Parathyroid adenoma (tissue), 2 donors: ENCODE measurements around the gene LRRC15.
A peak's percentile ranks its signal among the peaks of the same experiment; 100 is the strongest.

Experiments used
- H2AFZ ChIP-seq: fragments of 300-600 bp; sonication (generic); one replicate; pipeline ENCODE4 v1.7.0; 2017; ENCODE audit warnings: antibody characterized with exemption, mild to moderate bottlenecking
- H3K27ac ChIP-seq: fragments of 300-600 bp; sonication (generic); one replicate; pipeline ENCODE4 v1.7.0; 2017
- H3K27me3 ChIP-seq: fragments of 300-600 bp; sonication (generic); one replicate; pipeline ENCODE4 v1.7.0; 2017; ENCODE audit warnings: low read length; ENCODE audit not compliant: control insufficient read depth, insufficient read depth
- H3K36me3 ChIP-seq: fragments of 300-600 bp; sonication (generic); one replicate; pipeline ENCODE4 v1.7.0; 2017; ENCODE audit warnings: low read length; ENCODE audit not compliant: control insufficient read depth, insufficient read depth
- H3K4me1 ChIP-seq: fragments of 300-600 bp; sonication (generic); one replicate; pipeline ENCODE4 v1.7.0; 2017; ENCODE audit warnings: control low read depth
- H3K4me2 ChIP-seq: fragments of 300-600 bp; sonication (generic); one replicate; pipeline ENCODE4 v1.7.0; 2017; ENCODE audit warnings: low read length
- H3K4me3 ChIP-seq: fragments of 300-600 bp; sonication (generic); one replicate; pipeline ENCODE4 v1.7.0; 2017; ENCODE audit warnings: low read depth, low read length
- H3K79me2 ChIP-seq: fragments of 300-600 bp; sonication (generic); one replicate; pipeline ENCODE4 v1.7.0; 2017; ENCODE audit warnings: control low read depth
- H3K9ac ChIP-seq: fragments of 300-600 bp; sonication (generic); one replicate; pipeline ENCODE4 v1.7.0; 2017; ENCODE audit warnings: mild to moderate bottlenecking
- H3K9me3 ChIP-seq: fragments of 300-600 bp; sonication (generic); one replicate; pipeline ENCODE4 v1.7.0; 2017; ENCODE audit warnings: low read length; ENCODE audit not compliant: control insufficient read depth
- TF ChIP-seq, protein P1 (sequence below): fragments of 300-600 bp; sonication (generic); IDR thresholded peaks from one replicate; pipeline ENCODE4 v1.7.0; 2017; ENCODE audit warnings: antibody characterized with exemption, mild to moderate bottlenecking
- donor health status: primary hyperparathyroidism.

LRRC15 gene

DNA sequence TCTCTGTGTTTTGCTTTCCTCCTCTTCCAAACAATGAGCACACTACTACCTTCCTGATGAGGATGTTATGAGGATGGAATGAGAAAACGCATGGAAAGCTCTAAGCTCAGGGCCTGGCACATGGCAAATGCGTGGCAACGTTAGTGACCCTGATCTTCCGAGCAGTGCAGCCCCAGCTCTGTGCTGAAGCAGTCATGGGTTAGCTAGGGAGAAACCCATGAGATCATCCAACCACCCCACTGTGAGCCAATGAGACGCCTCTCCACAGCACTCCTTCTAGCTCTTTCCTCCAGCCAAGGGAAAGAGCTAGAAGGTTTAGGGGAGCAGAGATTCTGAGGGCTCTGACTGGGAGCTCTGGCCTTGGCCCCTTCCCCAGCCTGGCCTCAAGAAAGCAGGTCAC lies 22.9 kb downstream of the LRRC15 start:
- Histone ChIP-seq H3K4me2 (no peak overlapping the region), H2AFZ (no peak overlapping the region), H3K27ac (no peak overlapping the region), H3K36me3 (no peaks in the 10 kb centered on the region), H3K4me3 (no peak overlapping the region), H3K9ac (no peak overlapping the region), H3K27me3 (no peaks in the 10 kb centered on the region), H3K79me2 (no peaks in the 10 kb centered on the region), H3K4me1 (no peaks in the 10 kb centered on the region), H3K9me3 (no peaks in the 10 kb centered on the region)
- TF ChIP-seq, protein P1, sequence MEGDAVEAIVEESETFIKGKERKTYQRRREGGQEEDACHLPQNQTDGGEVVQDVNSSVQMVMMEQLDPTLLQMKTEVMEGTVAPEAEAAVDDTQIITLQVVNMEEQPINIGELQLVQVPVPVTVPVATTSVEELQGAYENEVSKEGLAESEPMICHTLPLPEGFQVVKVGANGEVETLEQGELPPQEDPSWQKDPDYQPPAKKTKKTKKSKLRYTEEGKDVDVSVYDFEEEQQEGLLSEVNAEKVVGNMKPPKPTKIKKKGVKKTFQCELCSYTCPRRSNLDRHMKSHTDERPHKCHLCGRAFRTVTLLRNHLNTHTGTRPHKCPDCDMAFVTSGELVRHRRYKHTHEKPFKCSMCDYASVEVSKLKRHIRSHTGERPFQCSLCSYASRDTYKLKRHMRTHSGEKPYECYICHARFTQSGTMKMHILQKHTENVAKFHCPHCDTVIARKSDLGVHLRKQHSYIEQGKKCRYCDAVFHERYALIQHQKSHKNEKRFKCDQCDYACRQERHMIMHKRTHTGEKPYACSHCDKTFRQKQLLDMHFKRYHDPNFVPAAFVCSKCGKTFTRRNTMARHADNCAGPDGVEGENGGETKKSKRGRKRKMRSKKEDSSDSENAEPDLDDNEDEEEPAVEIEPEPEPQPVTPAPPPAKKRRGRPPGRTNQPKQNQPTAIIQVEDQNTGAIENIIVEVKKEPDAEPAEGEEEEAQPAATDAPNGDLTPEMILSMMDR = no peak

DNA sequence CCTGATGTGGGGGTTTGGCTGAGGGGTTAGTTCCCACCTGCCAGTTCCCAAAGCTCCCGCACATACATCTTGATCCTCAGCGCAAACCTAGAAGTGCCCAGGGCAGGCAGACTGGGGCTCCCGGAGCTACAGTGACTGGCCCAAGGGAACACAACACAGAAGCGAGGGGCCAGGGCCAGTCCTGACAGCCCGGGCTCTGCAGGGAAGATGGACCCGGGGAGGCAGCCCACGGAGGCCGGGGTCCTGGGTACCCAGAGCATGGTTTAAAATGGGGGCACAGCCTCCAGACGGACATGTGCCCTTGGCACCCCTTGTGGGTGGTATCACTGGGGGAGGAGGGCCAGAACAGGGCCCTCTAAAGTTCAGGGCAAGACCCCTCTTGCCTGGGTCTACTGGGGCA lies 23.5 kb downstream of the LRRC15 start:
- no peak overlapping the region for H2AFZ ChIP-seq
- H3K27me3 ChIP-seq = no peaks in the 10 kb centered on the region
- H3K27ac ChIP-seq = no peak overlapping the region
- H3K36me3 ChIP-seq = no peaks in the 10 kb centered on the region
- H3K9ac ChIP-seq = no peak overlapping the region
- TF ChIP-seq, protein P1 = no peak
- no peaks in the 10 kb centered on the region for H3K79me2 ChIP-seq
- H3K4me1 ChIP-seq = no peaks in the 10 kb centered on the region
- H3K9me3 ChIP-seq = no peaks in the 10 kb centered on the region
- no peak overlapping the region for H3K4me2 ChIP-seq
- H3K4me3 ChIP-seq = no peak overlapping the region

DNA sequence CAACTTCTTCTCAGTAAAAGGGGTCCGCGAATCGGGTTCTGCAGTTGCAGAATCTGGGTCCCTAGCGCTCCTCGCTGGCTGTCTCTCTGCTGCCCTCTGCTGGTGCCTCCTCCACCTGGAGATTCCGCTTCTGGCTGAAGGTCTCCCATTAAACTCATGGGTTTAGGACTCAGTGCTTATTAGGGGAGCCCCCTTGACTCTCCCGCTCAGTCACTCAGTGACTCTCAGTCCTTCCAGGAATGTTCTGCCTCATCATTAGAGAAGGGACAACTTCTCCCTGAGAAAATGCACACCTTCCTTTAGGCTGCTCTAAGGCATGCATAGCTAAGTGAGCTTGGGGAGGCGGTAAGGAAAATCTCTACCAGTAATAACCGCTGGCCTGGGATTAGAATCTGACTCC lies 25.5 kb downstream of the LRRC15 start:
- TF ChIP-seq, protein P1 = peak; percentile 97
- Histone ChIP-seq H3K4me3 (no peak overlapping the region), H3K9me3 (no peaks in the 10 kb centered on the region), H3K4me2 (no peak overlapping the region), H3K36me3 (no peaks in the 10 kb centered on the region), H3K79me2 (no peaks in the 10 kb centered on the region), H3K4me1 (no peaks in the 10 kb centered on the region), H3K27ac (no peak overlapping the region), H3K27me3 (no peaks in the 10 kb centered on the region), H3K9ac (no peak overlapping the region), H2AFZ (no peak overlapping the region)

DNA sequence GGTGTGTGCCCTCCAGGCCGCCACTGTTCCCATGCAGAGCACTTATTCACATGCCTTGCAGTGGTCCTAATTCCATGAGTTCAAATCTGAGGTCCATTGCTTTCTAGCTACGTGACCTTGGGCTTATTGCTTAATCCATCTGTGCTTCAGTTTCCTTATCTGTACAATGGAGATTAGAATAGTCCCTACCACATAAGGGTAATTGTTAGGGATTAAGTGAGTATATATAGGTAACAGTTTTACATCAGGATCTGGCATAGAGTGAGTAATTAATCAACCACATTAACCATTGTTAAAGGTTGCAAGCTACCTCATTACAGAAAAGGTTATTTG lies 26.0 kb downstream of the LRRC15 start:
- Histone ChIP-seq H3K4me3 (no peak overlapping the region), H3K9me3 (no peaks in the 10 kb centered on the region), H3K27me3 (no peaks in the 10 kb centered on the region), H3K27ac (no peak overlapping the region), H2AFZ (no peak overlapping the region), H3K9ac (no peak overlapping the region), H3K4me1 (no peaks in the 10 kb centered on the region), H3K79me2 (no peaks in the 10 kb centered on the region), H3K36me3 (no peaks in the 10 kb centered on the region), H3K4me2 (no peak overlapping the region)
- TF ChIP-seq, protein P1 = no peak

DNA sequence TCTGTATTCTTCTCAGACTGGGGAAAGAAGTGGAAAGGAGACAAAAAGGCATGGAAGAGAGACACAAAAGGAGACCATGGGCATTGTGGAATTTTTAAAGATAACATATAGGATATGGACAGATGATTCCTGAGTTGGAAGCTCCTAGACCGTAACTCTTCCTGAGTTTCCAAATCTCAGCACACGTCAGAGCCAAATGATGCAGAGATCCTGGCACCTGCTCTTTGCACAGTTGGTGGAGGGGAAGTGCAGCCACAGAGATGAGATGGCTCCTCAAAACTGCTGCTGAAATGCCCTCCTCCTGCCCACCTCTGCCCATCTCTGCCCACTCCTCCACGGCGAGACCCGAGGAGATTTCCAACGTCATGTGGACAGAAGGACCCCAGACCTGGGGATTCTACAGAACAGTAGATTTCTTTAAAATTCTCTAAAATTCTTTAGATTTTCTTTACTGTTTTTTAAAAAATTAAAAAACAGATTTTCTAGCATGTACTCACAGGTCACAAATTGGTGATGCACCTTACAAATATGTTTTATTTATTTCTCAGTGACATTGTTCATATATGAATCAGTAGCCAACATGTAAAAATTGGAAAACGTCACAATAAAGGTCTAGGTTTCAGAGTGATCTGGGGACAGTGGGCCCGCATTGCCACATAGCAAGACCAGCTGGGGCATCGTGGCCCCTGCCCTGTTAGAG lies 26.5 kb downstream of the LRRC15 start:
- no peaks in the 10 kb centered on the region for H3K79me2 ChIP-seq
- no peaks in the 10 kb centered on the region for H3K4me1 ChIP-seq
- H3K36me3 ChIP-seq = no peaks in the 10 kb centered on the region
- H3K27me3 ChIP-seq = no peaks in the 10 kb centered on the region
- no peak overlapping the region for H2AFZ ChIP-seq
- TF ChIP-seq, protein P1 = no peak
- no peak overlapping the region for H3K9ac ChIP-seq
- no peak overlapping the region for H3K4me3 ChIP-seq
- no peak overlapping the region for H3K27ac ChIP-seq
- no peaks in the 10 kb centered on the region for H3K9me3 ChIP-seq
- no peak overlapping the region for H3K4me2 ChIP-seq
